Stimulated activated naive CD8-positive, alpha-beta T cell treated with anti-CD3 and anti-CD28 coated beads, Interleukin-15, Interleukin-2, amounts not matched to agents 100 ng/mL and 50 ng/mL, for 24 hours (primary cell): ENCODE measurements around the gene DDR2.
"Not testable (repeated sequence)": the region's sequence is repeated elsewhere in the genome, so short reads cannot be mapped to it uniquely, and the experiment has no call there.

Experiments used
- H3K27ac Mint-ChIP-seq: one replicate; pipeline ENCODE4 v1.8.0; 2021; ENCODE audit warnings: mild to moderate bottlenecking, mixed read lengths
- H3K27me3 Mint-ChIP-seq: one replicate; pipeline ENCODE4 v1.8.0; 2021; ENCODE audit warnings: mixed read lengths
- H3K36me3 Mint-ChIP-seq: one replicate; pipeline ENCODE4 v1.8.0; 2021; ENCODE audit warnings: low read depth, mixed read lengths
- H3K4me1 Mint-ChIP-seq: one replicate; pipeline ENCODE4 v1.8.0; 2021; ENCODE audit warnings: low read depth, mixed read lengths
- H3K4me3 Mint-ChIP-seq: one replicate; pipeline ENCODE4 v1.8.0; 2021; ENCODE audit warnings: mild to moderate bottlenecking, mixed read lengths
- H3K9me3 Mint-ChIP-seq: one replicate; pipeline ENCODE4 v1.8.0; 2021; ENCODE audit warnings: mixed read lengths

DDR2 gene

DNA sequence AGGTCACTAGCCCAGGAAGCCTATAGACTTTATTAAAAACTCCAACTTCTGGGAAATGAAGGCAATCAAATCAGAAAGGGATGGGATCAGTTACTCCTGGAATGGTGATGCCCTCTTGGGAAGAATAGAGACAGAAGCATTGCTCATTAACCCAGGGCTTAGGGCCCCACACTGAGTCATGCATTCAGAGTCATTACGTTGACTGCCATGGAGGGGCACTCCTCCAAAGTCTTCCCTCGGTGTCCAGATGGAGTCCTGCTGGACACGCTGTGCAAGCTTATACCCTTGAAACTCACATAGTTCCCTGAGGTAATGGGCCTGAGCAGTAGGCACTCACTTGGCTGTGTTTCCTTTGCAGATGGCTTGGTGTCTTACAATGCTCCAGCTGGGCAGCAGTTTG lies 123.0 kb downstream of the DDR2 start:
- Mint-ChIP-seq H3K27me3 (no peaks in the 10 kb centered on the region), H3K36me3 (no peaks in the 10 kb centered on the region), H3K4me3 (no peak overlapping the region), H3K27ac (no peak overlapping the region), H3K9me3 (no peaks in the 10 kb centered on the region), H3K4me1 (no peaks in the 10 kb centered on the region)

DNA sequence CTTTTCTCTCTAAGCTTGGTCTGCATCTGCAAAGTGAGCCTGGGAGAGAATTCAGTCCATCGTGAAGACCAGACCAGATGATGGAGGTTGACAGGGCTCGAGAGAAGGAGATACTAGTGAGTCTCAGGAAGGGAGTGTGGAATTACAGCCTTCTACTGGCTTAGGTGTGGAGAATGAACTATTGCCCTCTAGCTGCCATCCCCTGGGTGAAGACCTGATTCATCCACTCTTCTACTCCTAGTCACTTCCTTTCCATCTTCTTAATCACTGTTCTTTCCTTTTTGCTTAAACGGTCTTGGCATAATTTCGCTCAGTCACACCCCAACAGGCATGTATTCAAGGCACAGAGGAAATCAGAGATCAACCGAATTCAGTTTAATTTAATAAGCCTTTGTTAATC lies 124.3 kb downstream of the DDR2 start:
- Mint-ChIP-seq H3K36me3 (no peaks in the 10 kb centered on the region), H3K4me1 (no peaks in the 10 kb centered on the region), H3K4me3 (no peak overlapping the region), H3K27me3 (no peaks in the 10 kb centered on the region), H3K9me3 (no peaks in the 10 kb centered on the region), H3K27ac (no peak overlapping the region)

DNA sequence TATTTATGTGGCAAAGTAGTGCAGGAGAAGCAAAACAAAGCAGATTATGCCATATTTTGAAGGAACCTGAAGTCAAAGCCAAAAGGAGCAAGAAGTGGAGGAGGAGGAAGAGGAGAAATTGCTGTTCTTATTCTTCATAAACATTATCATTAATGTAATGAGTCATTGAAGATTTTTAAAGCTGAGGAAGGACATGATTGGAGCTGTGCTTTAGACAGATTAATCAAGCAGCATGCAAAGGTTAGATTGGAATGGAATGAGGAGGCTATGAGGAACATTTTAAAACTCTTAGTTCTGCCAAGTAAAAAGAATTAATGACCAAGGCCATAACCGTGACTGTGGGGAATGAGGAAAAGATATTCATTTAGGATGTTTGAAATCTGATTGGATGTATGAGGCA lies 125.2 kb downstream of the DDR2 start:
- Mint-ChIP-seq H3K4me1 (no peaks in the 10 kb centered on the region), H3K27me3 (no peaks in the 10 kb centered on the region), H3K9me3 (no peaks in the 10 kb centered on the region), H3K36me3 (no peaks in the 10 kb centered on the region), H3K4me3 (no peak overlapping the region), H3K27ac (no peak overlapping the region)

DNA sequence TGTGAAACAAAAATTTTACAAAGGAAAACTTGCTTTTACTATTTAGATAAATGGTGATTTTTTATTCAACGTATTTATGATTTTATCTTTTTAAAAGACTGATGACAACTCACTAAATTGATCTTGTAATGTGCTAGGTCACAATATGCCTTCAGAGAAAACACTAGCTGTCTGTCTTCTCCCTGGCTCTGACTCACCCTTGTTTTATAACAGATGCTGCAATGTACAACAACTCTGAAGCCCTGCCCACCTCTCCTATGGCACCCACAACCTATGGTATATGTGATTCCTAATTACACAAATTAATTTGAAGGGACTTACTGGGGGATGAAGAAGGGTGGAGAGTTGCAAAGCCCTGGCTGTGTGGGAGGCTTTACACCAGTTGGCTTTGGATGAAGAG lies 133.5 kb downstream of the DDR2 start:
- Mint-ChIP-seq H3K9me3 (no peaks in the 10 kb centered on the region), H3K36me3 (no peaks in the 10 kb centered on the region), H3K27me3 (peaks cover 3% of the 10 kb centered on the region), H3K4me3 (no peak overlapping the region), H3K27ac (no peak overlapping the region), H3K4me1 (no peaks in the 10 kb centered on the region)

DNA sequence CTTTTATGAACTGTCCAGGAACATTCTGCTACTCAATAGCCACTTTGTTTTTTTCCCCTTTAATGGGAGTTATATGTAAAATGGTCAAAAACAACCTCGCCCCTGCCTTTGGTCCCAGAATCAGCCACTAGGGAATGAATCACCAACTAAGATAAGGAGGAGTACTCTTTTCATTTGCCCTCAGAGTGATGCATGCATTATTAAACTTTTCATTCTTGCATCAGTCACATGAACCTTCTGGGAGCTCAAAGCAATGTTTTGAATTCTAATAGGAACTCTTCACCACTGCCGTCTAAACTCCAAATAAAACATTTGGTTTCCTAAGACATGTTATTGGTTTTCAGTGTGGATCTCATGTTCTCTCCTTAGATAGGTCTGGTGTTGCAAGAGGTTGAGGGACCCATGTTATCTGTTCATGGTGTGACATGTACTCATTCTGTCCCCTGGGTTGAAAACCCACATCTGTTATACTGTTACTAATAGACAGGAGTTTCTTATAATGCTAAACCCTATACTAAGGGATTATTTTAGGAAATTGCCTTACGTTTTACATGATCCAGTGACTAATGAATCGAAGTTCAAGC lies 140.4 kb downstream of the DDR2 start:
- no peak overlapping the region for H3K27ac Mint-ChIP-seq
- H3K4me1 Mint-ChIP-seq: no peaks in the 10 kb centered on the region
- no peaks in the 10 kb centered on the region for H3K9me3 Mint-ChIP-seq
- peaks cover 13% of the 10 kb centered on the region for H3K27me3 Mint-ChIP-seq
- no peak overlapping the region for H3K4me3 Mint-ChIP-seq
- H3K36me3 Mint-ChIP-seq: no peaks in the 10 kb centered on the region

DNA sequence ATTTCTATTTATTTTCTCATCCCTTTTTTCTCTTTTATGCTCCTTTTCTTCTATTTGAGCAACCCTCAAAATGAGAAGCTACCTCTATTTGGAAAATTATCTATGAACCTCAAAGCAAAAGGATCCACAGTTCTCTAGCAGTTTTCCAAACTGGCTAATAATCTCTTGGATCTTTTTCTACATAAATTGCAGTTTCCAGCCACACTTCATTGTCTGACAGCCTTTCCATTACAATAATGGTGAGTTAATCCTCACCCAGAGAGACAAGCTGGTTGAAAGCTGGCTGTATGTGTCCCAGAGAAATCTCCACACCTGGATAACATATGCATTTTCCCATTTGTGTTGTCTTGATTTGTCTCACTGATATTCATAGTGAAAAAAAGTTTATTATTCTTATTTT lies 141.7 kb downstream of the DDR2 start:
- H3K27me3 Mint-ChIP-seq: peaks cover 13% of the 10 kb centered on the region
- H3K4me3 Mint-ChIP-seq: no peak overlapping the region
- H3K27ac Mint-ChIP-seq: no peak overlapping the region
- H3K4me1 Mint-ChIP-seq: no peaks in the 10 kb centered on the region
- H3K9me3 Mint-ChIP-seq: no peaks in the 10 kb centered on the region
- H3K36me3 Mint-ChIP-seq: no peaks in the 10 kb centered on the region

DNA sequence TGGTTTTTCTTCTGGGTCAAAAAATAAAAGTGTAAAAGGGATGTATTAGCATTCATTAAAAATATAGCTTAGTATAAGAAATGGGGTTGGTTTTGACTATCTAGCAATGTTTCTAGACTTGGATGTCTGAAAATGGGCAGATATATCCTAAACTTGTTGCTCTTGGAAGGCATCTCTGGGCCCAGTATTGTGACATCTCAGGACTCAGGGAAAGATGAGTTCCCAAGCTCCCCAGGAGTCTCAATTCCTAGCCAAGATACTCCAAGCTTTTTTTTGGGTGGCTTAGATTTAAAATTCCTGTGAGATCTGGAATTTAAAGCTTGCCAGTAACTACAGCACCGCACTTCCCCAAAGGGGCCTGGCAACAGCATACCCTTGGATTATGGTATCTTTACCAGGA lies 146.8 kb downstream of the DDR2 start:
- no peaks in the 10 kb centered on the region for H3K9me3 Mint-ChIP-seq
- no peaks in the 10 kb centered on the region for H3K4me1 Mint-ChIP-seq
- no peak overlapping the region for H3K27ac Mint-ChIP-seq
- peaks cover 4% of the 10 kb centered on the region for H3K36me3 Mint-ChIP-seq
- no peak overlapping the region for H3K4me3 Mint-ChIP-seq
- peaks cover 28% of the 10 kb centered on the region for H3K27me3 Mint-ChIP-seq

DNA sequence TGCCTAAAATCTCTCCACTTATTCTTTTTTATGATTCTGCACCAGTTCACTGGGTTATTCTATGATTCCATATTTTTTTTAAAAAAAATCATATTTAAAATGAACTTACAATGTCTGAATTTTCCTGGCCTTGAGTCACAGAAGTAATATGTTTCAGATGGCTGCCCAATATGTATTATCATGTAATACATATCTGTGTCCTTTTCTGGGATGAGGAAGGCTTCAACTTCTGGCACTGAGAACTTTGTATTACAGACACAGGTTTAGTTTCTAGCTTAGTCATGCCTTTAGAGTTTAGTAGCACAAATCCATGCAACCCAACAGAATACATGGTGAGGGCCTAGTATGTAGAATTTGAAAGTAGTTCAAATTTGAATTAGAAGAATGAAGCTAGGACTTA lies 150.4 kb downstream of the DDR2 start:
- Mint-ChIP-seq H3K27me3 (peaks cover 24% of the 10 kb centered on the region), H3K36me3 (peaks cover 4% of the 10 kb centered on the region), H3K4me1 (no peaks in the 10 kb centered on the region), H3K27ac (no peak overlapping the region), H3K9me3 (no peaks in the 10 kb centered on the region), H3K4me3 (no peak overlapping the region)

DNA sequence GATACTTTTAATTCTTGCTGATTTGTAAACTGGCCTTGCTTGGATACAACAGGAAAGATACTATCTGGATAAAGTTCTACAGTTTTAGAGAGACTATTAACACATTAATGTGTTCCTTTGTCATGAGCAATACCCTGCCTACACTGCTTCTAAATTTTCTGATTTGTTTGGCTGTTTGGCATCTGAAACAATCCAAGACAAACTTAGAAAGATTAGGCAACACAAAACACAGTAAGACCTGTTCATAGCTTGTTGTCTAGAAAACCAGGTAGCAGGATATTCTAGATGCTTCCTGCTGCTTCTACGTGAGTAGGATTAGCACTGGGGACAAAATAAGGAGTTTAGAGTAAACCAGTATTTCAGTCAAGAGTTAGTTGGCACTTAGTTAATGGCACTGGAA lies 152.7 kb downstream of the DDR2 start:
- H3K9me3 Mint-ChIP-seq, H3K4me3 Mint-ChIP-seq, H3K4me1 Mint-ChIP-seq, H3K36me3 Mint-ChIP-seq, H3K27ac Mint-ChIP-seq: not testable (repeated sequence)
- peaks cover 23% of the 10 kb centered on the region for H3K27me3 Mint-ChIP-seq

DNA sequence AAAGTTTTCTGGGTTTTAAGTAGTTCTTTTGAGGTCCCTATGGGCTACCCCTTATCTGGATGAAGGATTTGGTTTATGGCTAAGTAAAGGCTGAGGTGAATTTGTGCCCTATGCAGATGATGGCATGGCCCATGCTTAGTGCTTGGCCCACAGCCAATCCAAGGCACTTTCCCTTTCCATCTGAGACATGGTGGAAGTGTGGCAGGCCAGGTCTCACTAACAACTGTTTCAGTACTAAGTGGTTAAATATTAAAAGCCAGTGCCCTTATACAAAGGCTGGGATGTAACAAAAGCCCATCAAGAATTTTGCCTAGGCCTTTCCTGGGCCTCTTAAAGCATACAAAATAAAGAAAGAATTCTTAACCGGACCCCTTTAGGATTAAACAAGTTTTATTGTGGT lies 156.5 kb downstream of the DDR2 start:
- H3K27ac Mint-ChIP-seq, H3K4me3 Mint-ChIP-seq, H3K36me3 Mint-ChIP-seq: not testable (repeated sequence)

DNA sequence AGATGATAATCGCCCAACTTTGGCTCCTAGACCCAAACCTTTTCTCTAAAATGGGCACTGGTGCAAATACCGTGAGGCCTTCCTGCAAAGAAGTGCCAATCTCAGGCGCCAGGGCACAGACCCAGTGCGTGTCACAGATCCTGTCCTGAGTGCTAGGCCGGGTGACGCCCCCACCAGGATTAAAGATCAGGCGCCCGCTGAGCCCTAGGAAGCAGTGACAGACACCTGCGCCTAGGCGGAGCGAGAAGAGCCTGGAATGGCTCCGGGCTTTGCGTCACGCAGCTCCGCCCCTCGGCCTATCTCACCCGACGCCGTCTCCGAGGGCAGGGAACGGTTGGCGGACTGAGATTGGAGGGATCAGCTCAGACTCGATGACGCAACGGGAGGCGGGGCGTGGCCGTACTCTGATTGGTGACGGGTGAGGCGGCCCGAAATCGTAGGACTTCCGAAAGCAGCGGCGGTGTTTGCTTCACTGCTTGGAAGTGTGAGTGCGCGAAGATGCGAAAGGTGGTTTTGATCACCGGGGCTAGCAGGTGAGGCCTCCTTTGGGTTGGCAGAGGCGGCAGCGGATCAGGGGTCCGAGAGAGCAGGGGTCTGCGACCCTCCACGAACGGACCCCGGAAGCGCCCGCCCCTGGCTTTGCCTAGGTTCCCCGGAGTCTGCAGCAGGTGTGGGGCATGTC lies 158.2 kb downstream of the DDR2 start, which contains the start of gene HSD17B7:
Gene HSD17B7 (plus strand): TSS at position 400 of the 682 bp plus-strand sequence. CDS start 99 bp downstream, at position 499.
- H3K27ac Mint-ChIP-seq: peak within 1 kb of the TSS; percentile 92
- peak within 1 kb of the TSS; percentile 88 for H3K4me3 Mint-ChIP-seq
- H3K36me3 Mint-ChIP-seq, H3K4me1 Mint-ChIP-seq, H3K27me3 Mint-ChIP-seq, H3K9me3 Mint-ChIP-seq: not testable (repeated sequence)

More for the DNA sequence above, 156.5 kb downstream of the DDR2 start:
- not testable (repeated sequence) for H3K9me3 Mint-ChIP-seq, H3K27me3 Mint-ChIP-seq, H3K4me1 Mint-ChIP-seq

DNA sequence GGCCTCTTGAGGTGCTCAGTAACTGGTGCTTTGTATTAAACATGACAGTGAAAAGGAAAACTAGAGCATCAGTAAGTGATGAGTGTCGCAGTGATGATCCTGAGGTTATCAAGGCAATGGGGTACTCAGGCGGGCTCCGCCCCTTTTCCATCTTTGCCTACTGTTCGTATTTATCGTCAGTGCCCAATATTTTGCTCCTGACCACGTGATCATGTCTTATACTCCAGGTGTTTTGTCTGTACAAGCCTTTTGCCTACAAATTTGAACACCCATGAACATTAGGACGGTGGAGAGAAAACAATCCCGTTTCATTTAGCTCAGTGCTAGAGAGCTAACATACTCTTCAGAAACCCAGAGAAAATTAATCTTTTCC lies 158.7 kb downstream of the DDR2 start:
- Mint-ChIP-seq H3K27ac (peak overlapping the region; percentile 92), H3K36me3 (peaks cover 13% of the 10 kb centered on the region), H3K4me3 (peak overlapping the region; percentile 88)
- not testable (repeated sequence) for H3K27me3 Mint-ChIP-seq, H3K4me1 Mint-ChIP-seq, H3K9me3 Mint-ChIP-seq

DNA sequence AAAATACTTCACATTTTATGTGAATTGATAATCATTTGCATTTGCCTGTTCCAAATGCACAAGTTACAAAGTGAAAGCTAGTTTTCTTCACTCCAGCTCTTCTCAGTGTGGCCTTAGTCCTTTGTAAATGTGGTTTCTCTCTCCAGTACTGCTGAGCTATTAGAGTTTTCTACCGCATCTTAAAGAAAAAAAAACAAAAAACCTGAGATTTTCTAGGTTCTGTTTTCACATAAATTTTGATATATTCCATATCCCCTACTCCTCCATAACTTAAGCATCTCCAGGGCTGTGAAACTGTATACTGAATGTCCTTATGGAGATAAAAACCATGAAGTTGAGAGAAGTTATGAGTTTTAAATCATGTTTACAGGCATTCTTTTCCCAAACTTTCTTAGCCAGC lies 162.0 kb downstream of the DDR2 start:
- not testable (repeated sequence) for H3K4me1 Mint-ChIP-seq, H3K9me3 Mint-ChIP-seq, H3K4me3 Mint-ChIP-seq, H3K27ac Mint-ChIP-seq, H3K27me3 Mint-ChIP-seq
- peaks cover 33% of the 10 kb centered on the region for H3K36me3 Mint-ChIP-seq

DNA sequence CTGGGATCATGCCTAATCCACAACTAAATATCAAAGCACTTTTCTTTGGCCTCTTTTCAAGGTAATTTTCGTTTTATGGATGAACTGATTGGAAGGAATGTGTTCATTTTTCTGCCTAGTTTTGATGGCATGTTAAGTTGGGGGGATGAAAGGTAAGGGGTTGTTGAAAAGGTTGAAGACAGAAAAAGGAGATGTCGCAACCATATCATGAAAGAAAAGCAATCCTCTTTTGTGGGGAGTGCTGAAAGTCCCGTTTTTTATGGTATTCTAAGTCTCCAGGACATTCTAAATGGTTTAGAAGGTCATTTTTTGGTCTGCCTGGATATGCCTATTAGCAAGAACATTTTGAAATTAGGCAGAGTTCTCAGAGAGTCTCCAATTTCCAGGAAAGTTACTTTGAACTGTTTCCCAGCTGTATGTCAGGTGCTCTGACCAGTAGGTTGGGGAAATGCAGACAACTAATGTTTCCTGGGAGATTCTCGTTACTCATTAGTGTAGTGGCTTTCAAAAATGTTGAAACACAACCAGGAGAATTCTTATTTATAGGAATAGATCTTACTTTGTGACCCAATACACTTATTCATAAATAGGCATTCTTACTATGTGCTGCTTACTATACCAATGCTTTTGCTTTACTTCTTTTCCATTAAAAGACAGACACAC lies 164.5 kb downstream of the DDR2 start:
- not testable (repeated sequence) for H3K4me3 Mint-ChIP-seq, H3K27ac Mint-ChIP-seq, H3K9me3 Mint-ChIP-seq, H3K27me3 Mint-ChIP-seq, H3K4me1 Mint-ChIP-seq
- H3K36me3 Mint-ChIP-seq: peaks cover 54% of the 10 kb centered on the region

DNA sequence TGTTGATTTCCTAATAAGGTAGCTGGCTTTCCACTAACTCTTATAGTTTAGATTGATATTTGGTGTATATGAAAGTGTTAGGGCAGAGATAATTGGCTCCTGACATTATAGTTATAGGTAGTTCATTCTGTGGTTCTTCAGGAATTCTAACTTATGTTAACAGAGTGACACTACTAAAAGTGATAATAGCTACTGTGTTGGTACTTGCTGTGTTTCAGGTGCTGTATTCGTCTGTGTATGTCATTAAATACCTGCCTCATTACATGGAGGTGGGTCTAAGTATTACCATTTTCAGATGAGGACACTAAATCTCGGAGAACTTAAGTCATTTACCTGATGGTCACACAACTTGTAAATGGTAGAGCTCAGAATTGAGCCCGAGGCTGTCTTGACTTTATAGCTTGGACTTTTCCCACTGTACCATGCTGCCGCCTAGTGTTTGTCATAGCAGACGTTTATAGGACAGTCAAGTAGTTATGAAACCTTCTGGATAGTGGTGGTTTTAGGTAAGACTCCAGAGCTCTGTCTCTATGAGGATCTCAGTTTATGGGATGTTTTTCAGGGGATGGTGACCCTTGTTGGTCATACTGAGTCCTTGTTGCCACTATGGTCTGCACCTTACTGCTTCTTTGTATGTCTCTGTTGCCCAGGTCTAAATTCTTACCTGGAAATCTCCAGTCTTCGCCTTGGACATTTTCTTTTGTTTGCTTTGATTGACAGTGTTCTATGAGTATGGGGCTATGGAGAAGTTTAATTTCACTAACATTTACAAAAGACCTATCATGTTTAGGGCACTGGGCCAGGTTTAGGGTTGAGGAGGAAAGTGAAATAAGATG lies 167.9 kb downstream of the DDR2 start:
- not testable (repeated sequence) for H3K27ac Mint-ChIP-seq, H3K27me3 Mint-ChIP-seq, H3K4me3 Mint-ChIP-seq, H3K4me1 Mint-ChIP-seq, H3K9me3 Mint-ChIP-seq
- peaks cover 65% of the 10 kb centered on the region for H3K36me3 Mint-ChIP-seq
